ENCODE measurements around the gene PBX3. TPM values are rescaled to one million over a fixed set of nuclear protein-coding genes. Genes with fewer than 3 reads are reported as not detected.

The PBX3 gene
- total RNA-seq, 1 experiment from 2014 or later: 7.7 TPM

- Mint-ChIP-seq H3K4me3 (ENCODE audit: unreplicated experiment) (no peak overlapping the region), H3K27me3 (ENCODE audit: insufficient read depth, unreplicated experiment) (no peaks in the 10 kb centered on the region), H3K4me1 (ENCODE audit: low read depth, unreplicated experiment) (peaks cover 3% of the 10 kb centered on the region), H3K27ac (ENCODE audit: unreplicated experiment) (no peak overlapping the region), H3K36me3 (ENCODE audit: insufficient read depth, unreplicated experiment) (no peaks in the 10 kb centered on the region), H3K9me3 (ENCODE audit: unreplicated experiment) (no peaks in the 10 kb centered on the region)
- no TSS peak for BruUV-seq (replicated peaks)
- no peak for TF ChIP-seq CTCF (IDR thresholded peaks at IDR 0.05; ENCODE audit: insufficient read depth in 1 of 2, low read depth in 1 of 2, low read length in 1 of 2, severe bottlenecking in 1 of 2, unreplicated experiment in 1 of 2)
- Histone ChIP-seq H3K9me3 (no peaks in the 10 kb centered on the region), H3K36me3 (ENCODE audit: control insufficient read depth, insufficient read depth, low read length) (no peaks in the 10 kb centered on the region), H3K4me1 (no peaks in the 10 kb centered on the region), H3K4me3 (ENCODE audit: low read depth, low read length) (no peak overlapping the region), H3K27me3 (replicated peaks; ENCODE audit: control insufficient read depth, insufficient read depth, low read length) (no peaks in the 10 kb centered on the region)
- ChIA-PET POLR2A (no interaction called here), CTCF (no interaction called here)
- intact Hi-C loops (cut with micrococcal nuclease; ENCODE audit: unreplicated experiment): no loop called here
- DNase-seq: no peak
Observed at GRCh38 chr9:125972012-125972729, 225.0 kb downstream of the PBX3 start.

- no peak for TF ChIP-seq CTCF (IDR thresholded peaks at IDR 0.05; ENCODE audit: insufficient read depth in 1 of 2, low read depth in 1 of 2, low read length in 1 of 2, severe bottlenecking in 1 of 2, unreplicated experiment in 1 of 2)
- DNase-seq: no peak
- Histone ChIP-seq H3K4me3 (ENCODE audit: low read depth, low read length) (no peak overlapping the region), H3K4me1 (no peaks in the 10 kb centered on the region), H3K36me3 (ENCODE audit: control insufficient read depth, insufficient read depth, low read length) (no peaks in the 10 kb centered on the region), H3K9me3 (peaks cover 4% of the 10 kb centered on the region; the same call in 1 of the 2 replicates), H3K27me3 (replicated peaks; ENCODE audit: control insufficient read depth, insufficient read depth, low read length) (no peaks in the 10 kb centered on the region)
- no peak overlapping the region for H3K4me3 Mint-ChIP-seq (ENCODE audit: unreplicated experiment)
- BruUV-seq (replicated peaks): no TSS peak
- no peaks in the 10 kb centered on the region for H3K27me3 Mint-ChIP-seq (ENCODE audit: insufficient read depth, unreplicated experiment)
- peaks cover 5% of the 10 kb centered on the region for H3K9me3 Mint-ChIP-seq (ENCODE audit: unreplicated experiment)
- ChIA-PET POLR2A (no interaction called here), CTCF (no interaction called here)
- H3K36me3 Mint-ChIP-seq (ENCODE audit: insufficient read depth, unreplicated experiment): no peaks in the 10 kb centered on the region
- H3K4me1 Mint-ChIP-seq (ENCODE audit: low read depth, unreplicated experiment): peaks cover 6% of the 10 kb centered on the region
- H3K27ac Mint-ChIP-seq (ENCODE audit: unreplicated experiment): no peak overlapping the region
- intact Hi-C loops (cut with micrococcal nuclease; ENCODE audit: unreplicated experiment): no loop called here
Observed at GRCh38 chr9:125973547-125973946, 226.4 kb downstream of the PBX3 start.

- H3K4me1 ChIP-seq: no peaks in the 10 kb centered on the region
- TF ChIP-seq CTCF (IDR thresholded peaks at IDR 0.05; ENCODE audit: insufficient read depth in 1 of 2, low read depth in 1 of 2, low read length in 1 of 2, severe bottlenecking in 1 of 2, unreplicated experiment in 1 of 2): no peak
- no TSS peak for BruUV-seq (replicated peaks)
- CTCF ChIA-PET: no interaction called here
- Mint-ChIP-seq H3K9me3 (ENCODE audit: unreplicated experiment) (peaks cover 14% of the 10 kb centered on the region), H3K27ac (ENCODE audit: unreplicated experiment) (no peak overlapping the region), H3K4me3 (ENCODE audit: unreplicated experiment) (no peak overlapping the region), H3K4me1 (ENCODE audit: low read depth, unreplicated experiment) (peaks cover 6% of the 10 kb centered on the region), H3K27me3 (ENCODE audit: insufficient read depth, unreplicated experiment) (no peaks in the 10 kb centered on the region), H3K36me3 (ENCODE audit: insufficient read depth, unreplicated experiment) (no peaks in the 10 kb centered on the region)
- POLR2A ChIA-PET: no interaction called here
- no peak for DNase-seq
- H3K4me3 ChIP-seq (ENCODE audit: low read depth, low read length): no peak overlapping the region
- H3K36me3 ChIP-seq (ENCODE audit: control insufficient read depth, insufficient read depth, low read length): no peaks in the 10 kb centered on the region
- intact Hi-C loops (cut with micrococcal nuclease; ENCODE audit: unreplicated experiment): no loop called here
- no peaks in the 10 kb centered on the region for H3K27me3 ChIP-seq (replicated peaks; ENCODE audit: control insufficient read depth, insufficient read depth, low read length)
- H3K9me3 ChIP-seq: peaks cover 13% of the 10 kb centered on the region; the same call in 1 of the 2 replicates
Observed at GRCh38 chr9:125974705-125975104, 227.5 kb downstream of the PBX3 start.

Measured in Caco-2 (cell line).